GM21367 (cell line): ENCODE measurements around the gene MAGIX.

Source experiments
- ATAC-seq: cut with Tn5 transposase; IDR thresholded peaks from one replicate; pipeline ENCODE4 v1.9.1; 2021; ENCODE audit not compliant: unreplicated experiment

Gene MAGIX

GRCh38 chrX:49179358-49179757 lies 16.8 kb downstream of the MAGIX start:
- ATAC-seq, result no peak

- no peak for ATAC-seq
Observed at GRCh38 chrX:49183701-49184281, 21.2 kb downstream of the MAGIX start.

GRCh38 chrX:49184294-49185281 lies 22.0 kb downstream of the MAGIX start:
- ATAC-seq, result no peak

GRCh38 chrX:49186125-49187027 lies 23.8 kb downstream of the MAGIX start, which contains the start of gene PRICKLE3:
Gene PRICKLE3 (minus strand): TSS chrX:49186373. CDS start chrX:49186297, 76 bp downstream.
- peak; percentile 28 for ATAC-seq

GRCh38 chrX:49187028-49187394 lies 24.5 kb downstream of the MAGIX start:
- no peak for ATAC-seq

GRCh38 chrX:49187526-49187925 lies 25.0 kb downstream of the MAGIX start:
- no peak for ATAC-seq

- ATAC-seq, result no peak
Observed at GRCh38 chrX:49188468-49189076, 26.0 kb downstream of the MAGIX start.

- no peak for ATAC-seq
Observed at GRCh38 chrX:49189606-49190005, 27.0 kb downstream of the MAGIX start.

GRCh38 chrX:49190821-49191573 lies 28.4 kb downstream of the MAGIX start:
- ATAC-seq, result peak; percentile 84

- ATAC-seq, result no peak
Observed at GRCh38 chrX:49191574-49192011, 29.0 kb downstream of the MAGIX start.

GRCh38 chrX:49192722-49193328 lies 30.3 kb downstream of the MAGIX start:
- no peak for ATAC-seq

- no peak for ATAC-seq
Observed at GRCh38 chrX:49193542-49193964, 31.0 kb downstream of the MAGIX start.

GRCh38 chrX:49197543-49198087 lies 35.1 kb downstream of the MAGIX start:
- no peak for ATAC-seq

- ATAC-seq, result no peak
Observed at GRCh38 chrX:49198540-49199314, 36.2 kb downstream of the MAGIX start.

- no peak for ATAC-seq
Observed at GRCh38 chrX:49199315-49199595, 36.7 kb downstream of the MAGIX start.

GRCh38 chrX:49199906-49200771 lies 37.6 kb downstream of the MAGIX start, which contains the start of gene SYP:
Gene SYP (minus strand): TSS chrX:49200193. CDS start chrX:49200186, 7 bp downstream.
- peak; percentile 91 for ATAC-seq

- ATAC-seq, result no peak
Observed at GRCh38 chrX:49202022-49202421, 39.5 kb downstream of the MAGIX start.

GRCh38 chrX:49203536-49203935 lies 41.0 kb downstream of the MAGIX start:
- ATAC-seq, result no peak
